PC-9 (cell line): ENCODE results near the gene SENP6. TPM values are rescaled to one million over a fixed set of nuclear protein-coding genes. Genes with fewer than 3 reads are reported as not detected.

Source experiments
- BruUV-seq: library from RNA; stranded (reverse); fragments of 400-500 nt; replicated peaks from 2 replicates; lab custom pipeline; 2021; lab: Mats Ljungman, UMichigan
- CTCF ChIA-PET: fragments of 300-600 bp; sonication (Branson Sonifier 250); formaldehyde crosslinking; loops from one replicate; lab custom pipeline; 2022; ENCODE audit warnings: antibody characterized with exemption; lab: Charles Lee
- POLR2A ChIA-PET: fragments of 300-600 bp; sonication (Branson Sonifier 250); formaldehyde crosslinking; loops from one replicate; lab custom pipeline; 2022; ENCODE audit warnings: antibody characterized with exemption; ENCODE audit not compliant: unreplicated experiment; lab: Charles Lee
- DNase-seq, 2 experiments: peaks; one replicate each; pipeline versions ENCODE4 v3.0.0 to v3.0.0-alpha.2; 2015 to 2022; ENCODE audit warnings: mixed read lengths in 1 of 2
- H2AFZ ChIP-seq: fragments of 200-600 bp; sonication (generic); 2 replicates; pipeline ENCODE4 v1.8.1; 2017; ENCODE audit warnings: antibody characterized with exemption
- H3F3A ChIP-seq: fragments of 200-600 bp; sonication (generic); 2 replicates; pipeline ENCODE4 v1.8.1; 2017; ENCODE audit warnings: antibody characterized with exemption, mild to moderate bottlenecking, low read depth; ENCODE audit not compliant: insufficient read depth
- H3K27ac ChIP-seq: fragments of 200-600 bp; sonication (generic); 2 replicates; pipeline ENCODE4 v1.6.1; 2016; ENCODE audit warnings: mixed run types
- H3K27me3 ChIP-seq: fragments of 200-600 bp; sonication (generic); 2 replicates; pipeline ENCODE4 v1.6.1; 2016; ENCODE audit warnings: low read depth, mixed run types; ENCODE audit not compliant: insufficient read depth
- H3K36me3 ChIP-seq: fragments of 200-600 bp; sonication (generic); 2 replicates; pipeline ENCODE4 v1.6.1; 2016; ENCODE audit warnings: low read depth, mixed run types
- H3K4me1 ChIP-seq: fragments of 200-600 bp; sonication (generic); replicated peaks from 2 replicates; pipeline ENCODE4 v1.6.1; 2016; ENCODE audit warnings: mixed run types; ENCODE audit not compliant: insufficient read depth
- H3K4me2 ChIP-seq: fragments of 200-600 bp; sonication (generic); 2 replicates; pipeline ENCODE4 v1.6.1; 2017; ENCODE audit warnings: mixed run types
- H3K4me3 ChIP-seq: fragments of 200-600 bp; sonication (generic); 2 replicates; pipeline ENCODE4 v1.6.1; 2016; ENCODE audit warnings: mixed run types
- H3K79me2 ChIP-seq: fragments of 200-600 bp; sonication (generic); 2 replicates; pipeline ENCODE4 v1.6.1; 2017; ENCODE audit warnings: low read depth, mixed run types
- H3K9me2 ChIP-seq: fragments of 200-600 bp; sonication (generic); 2 replicates; pipeline ENCODE4 v1.8.1; 2017; ENCODE audit warnings: mild to moderate bottlenecking; ENCODE audit not compliant: insufficient read depth
- H3K9me3 ChIP-seq: fragments of 200-600 bp; sonication (generic); 2 replicates; pipeline ENCODE4 v1.8.1; 2016; ENCODE audit warnings: low read depth; ENCODE audit not compliant: insufficient read depth
- H4K20me1 ChIP-seq: fragments of 200-600 bp; sonication (generic); 2 replicates; pipeline ENCODE4 v1.8.1; 2017; ENCODE audit not compliant: insufficient read depth
- CTCF ChIP-seq: fragments of 200-600 bp; sonication (generic); conservative IDR thresholded peaks from 2 replicates; pipeline ENCODE4 v1.6.1; 2017; ENCODE audit warnings: mixed run types, antibody characterized with exemption, mild to moderate bottlenecking, moderate library complexity
- EZH2 ChIP-seq: fragments of 200-600 bp; sonication (generic); IDR thresholded peaks from 2 replicates; pipeline ENCODE4 v1.8.0; 2017; ENCODE audit warnings: antibody characterized with exemption, low read depth
- intact Hi-C: fragments of 100-400 bp; cut with micrococcal nuclease; formaldehyde crosslinking; loops from one replicate; pipeline ENCODE4 v1.10.0; 2022; ENCODE audit not compliant: unreplicated experiment
- total RNA-seq: library from RNA; stranded (reverse); gene quantifications from 2 replicates; pipeline ENCODE4 v1.2.3, GENCODE V29; 2021

The SENP6 gene
- total RNA-seq, 1 experiment from 2014 or later: 70.4 TPM

GRCh38 chr6:75746221-75746620 is 144.5 kb downstream of the SENP6 start:
- Histone ChIP-seq H4K20me1 (no peaks in the 10 kb centered on the region), H3F3A (peaks cover 21% of the 10 kb centered on the region), H2AFZ (no peak overlapping the region), H3K4me3 (no peak overlapping the region), H3K4me2 (no peak overlapping the region), H3K4me1 (peaks cover 24% of the 10 kb centered on the region), H3K27ac (no peak overlapping the region), H3K27me3 (no peaks in the 10 kb centered on the region), H3K79me2 (peaks cover 21% of the 10 kb centered on the region), H3K36me3 (no peaks in the 10 kb centered on the region), H3K9me3 (no peaks in the 10 kb centered on the region), H3K9me2 (no peaks in the 10 kb centered on the region)
- DNase-seq: no peak
- intact Hi-C loops: no loop called here
- CTCF ChIA-PET: interaction anchor here (0.6 kb wide), 1 partner anchor 63 kb away, joined by 5 read pairs; no protein-coding TSS in a partner anchor
- no TSS peak for BruUV-seq
- POLR2A ChIA-PET: no interaction called here
- TF ChIP-seq EZH2 (no peak), CTCF (no peak)

DNA sequence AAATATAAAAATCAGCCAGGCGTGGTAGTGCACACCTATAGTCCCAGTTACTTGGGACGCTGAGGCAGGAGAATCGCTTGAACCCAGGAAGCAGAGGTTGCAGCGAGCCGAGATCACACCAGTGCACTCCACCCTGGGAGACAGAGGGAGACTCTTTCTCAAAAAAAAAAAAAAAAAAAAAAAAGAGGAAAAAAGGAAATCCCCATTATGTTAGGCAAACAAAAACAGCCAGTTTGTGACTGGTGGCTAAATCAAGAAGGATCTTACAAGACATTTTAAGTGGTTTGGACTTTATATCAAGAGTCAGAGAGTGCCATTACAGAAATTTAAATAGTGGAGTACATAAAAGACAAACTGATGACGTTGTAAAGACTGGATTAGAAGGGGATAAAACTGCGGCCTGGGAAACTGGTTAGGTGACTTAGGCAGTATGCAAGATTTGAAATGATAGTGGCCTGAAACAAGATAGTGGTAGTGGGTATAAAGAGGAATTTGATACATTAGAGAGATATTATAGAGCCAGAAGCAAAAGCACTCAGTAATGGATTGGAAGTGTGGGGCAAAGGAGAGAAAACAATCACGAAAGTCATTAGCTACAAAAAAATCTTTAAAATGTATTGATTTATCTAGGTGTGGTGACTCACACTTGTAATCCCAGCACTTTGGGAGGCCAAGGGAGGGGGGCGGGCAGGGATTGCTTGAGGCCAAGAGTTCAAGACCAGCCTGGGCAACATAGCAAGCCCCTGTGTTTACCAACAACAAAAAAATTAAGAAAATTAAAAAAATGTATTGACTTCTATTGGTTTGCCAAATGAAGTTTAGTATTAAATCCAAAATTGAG is 145.7 kb downstream of the SENP6 start:
- Histone ChIP-seq H3K9me2 (no peaks in the 10 kb centered on the region), H3K9me3 (no peaks in the 10 kb centered on the region), H3F3A (peaks cover 26% of the 10 kb centered on the region), H3K27ac (peak overlapping the region; percentile 93), H3K4me1 (peaks cover 36% of the 10 kb centered on the region), H3K79me2 (peaks cover 32% of the 10 kb centered on the region), H3K27me3 (no peaks in the 10 kb centered on the region), H3K36me3 (no peaks in the 10 kb centered on the region), H4K20me1 (no peaks in the 10 kb centered on the region), H3K4me3 (peak overlapping the region; percentile 88; the same call in 1 of the 2 replicates), H2AFZ (no peak overlapping the region), H3K4me2 (peak overlapping the region; percentile 78)
- ChIA-PET POLR2A (no interaction called here), CTCF (no interaction called here)
- no peak for TF ChIP-seq CTCF
- TF ChIP-seq EZH2: no peak
- BruUV-seq: no TSS peak
- intact Hi-C loops: no loop called here
- DNase-seq: peak; percentile 58 to 90

DNA sequence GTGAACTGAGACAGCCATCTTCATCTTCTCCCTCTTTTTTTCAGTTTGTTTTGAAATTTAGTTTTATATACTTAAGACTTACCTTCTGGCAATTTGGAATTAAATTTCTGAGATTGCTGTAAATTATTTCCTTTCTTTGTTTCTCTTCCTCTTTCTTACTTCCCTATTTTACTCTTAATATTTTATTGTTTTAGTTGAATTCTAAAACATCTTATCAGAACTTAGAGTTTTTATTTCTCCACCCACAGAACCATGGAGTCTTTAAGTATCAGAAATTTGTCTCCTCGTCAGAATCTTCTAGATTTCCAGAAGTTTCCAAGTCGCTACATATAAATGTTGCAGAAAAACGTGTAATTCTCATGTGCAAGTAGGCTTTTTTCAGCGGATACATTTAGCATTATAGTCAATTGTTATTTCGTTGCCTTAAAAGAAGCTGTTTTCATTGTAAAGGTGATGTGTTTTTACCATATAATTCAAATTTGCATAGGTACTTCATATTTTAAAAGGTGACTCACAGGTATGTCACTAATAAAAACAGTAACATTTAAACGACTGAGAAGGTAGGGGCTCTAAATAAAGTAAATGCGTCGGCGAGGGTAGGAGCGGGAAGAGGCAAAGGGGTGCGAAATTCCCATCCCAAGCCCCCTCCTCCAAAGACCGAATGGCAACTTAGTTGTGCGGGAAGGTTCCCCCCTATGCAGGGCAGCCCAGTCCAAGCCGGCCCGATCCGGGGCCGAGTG is 146.5 kb downstream of the SENP6 start:
- TSS peak; percentile 92 for BruUV-seq
- TF ChIP-seq CTCF: no peak
- TF ChIP-seq EZH2: no peak
- peak in 1 of 2 experiments; percentile 45 for DNase-seq

More for the DNA sequence above, 146.5 kb downstream of the SENP6 start:
- no peaks in the 10 kb centered on the region for H3K9me3 ChIP-seq
- peak overlapping the region; percentile 93 for H3K27ac ChIP-seq
- H3F3A ChIP-seq: peaks cover 34% of the 10 kb centered on the region
- H3K79me2 ChIP-seq: peaks cover 40% of the 10 kb centered on the region
- no peaks in the 10 kb centered on the region for H3K27me3 ChIP-seq
- intact Hi-C loops: loop anchor here (2.0 kb wide), 1 partner anchor 215 kb away; no protein-coding TSS in a partner anchor
- peak overlapping the region; percentile 78 for H3K4me2 ChIP-seq
- peak overlapping the region; percentile 88 for H3K4me3 ChIP-seq
- H3K9me2 ChIP-seq: no peaks in the 10 kb centered on the region
- no peaks in the 10 kb centered on the region for H3K36me3 ChIP-seq
- peaks cover 44% of the 10 kb centered on the region for H3K4me1 ChIP-seq
- peak overlapping the region; percentile 93 for H2AFZ ChIP-seq
- ChIA-PET CTCF (no interaction called here), POLR2A (no interaction called here)
- no peaks in the 10 kb centered on the region for H4K20me1 ChIP-seq
